A673 (cell line): Measurements from ENCODE around the gene PROKR1.

Experiments used
- CTCF ChIP-seq: fragments of 300-800, 200-600 bp; sonication (generic); conservative IDR thresholded peaks from 2 replicates; pipeline ENCODE4 v1.5.1; 2017; ENCODE audit warnings: low read depth, mild to moderate bottlenecking, antibody characterized with exemption, low read length, moderate library complexity, mixed read lengths
- EZH2 ChIP-seq: fragments of 200-600 bp; sonication (generic); IDR thresholded peaks from 2 replicates; pipeline ENCODE4 v1.6.1; 2017; ENCODE audit warnings: borderline replicate concordance, low read depth, mild to moderate bottlenecking, mixed read lengths, antibody characterized with exemption, low read length; ENCODE audit not compliant: poor library complexity, severe bottlenecking

GRCh38 chr2:68700560-68700959, 57.2 kb downstream of the PROKR1 start:
- TF ChIP-seq CTCF (no peak), EZH2 (no peak)
